DOHH2 (cell line): ENCODE data around the gene DOCK1.

Source experiments
- H3F3A ChIP-seq: fragments of 200-600 bp; sonication (generic), shearing (Covaris generic); 2 replicates; pipeline ENCODE4 v1.6.0; 2016; ENCODE audit warnings: antibody characterized with exemption, mild to moderate bottlenecking; ENCODE audit not compliant: control insufficient read depth, insufficient read depth
- H3K27ac ChIP-seq: fragments of 200-600 bp; sonication (generic); 2 replicates; pipeline ENCODE4 v1.5.1; 2014; ENCODE audit warnings: low read depth, mild to moderate bottlenecking, low read length, moderate library complexity
- H3K27me3 ChIP-seq: fragments of 200-600 bp; sonication (generic); 2 replicates; pipeline ENCODE4 v1.6.1; 2014; ENCODE audit warnings: mild to moderate bottlenecking, low read length, mixed read lengths; ENCODE audit not compliant: control insufficient read depth
- H3K36me3 ChIP-seq: fragments of 200-600 bp; sonication (generic); 2 replicates; pipeline ENCODE4 v1.6.1; 2014; ENCODE audit warnings: mild to moderate bottlenecking, low read length, moderate library complexity, mixed read lengths; ENCODE audit not compliant: control insufficient read depth
- H3K4me1 ChIP-seq: fragments of 200-600 bp; sonication (generic); 2 replicates; pipeline ENCODE4 v1.6.1; 2014; ENCODE audit warnings: mild to moderate bottlenecking, low read length, mixed read lengths; ENCODE audit not compliant: control insufficient read depth
- H3K4me2 ChIP-seq: fragments of 200-600 bp; sonication (generic); 2 replicates; pipeline ENCODE4 v1.6.0; 2014; ENCODE audit warnings: mild to moderate bottlenecking, low read length, moderate library complexity
- H3K4me3 ChIP-seq: fragments of 200-600 bp; sonication (generic); 2 replicates; pipeline ENCODE4 v1.5.1; 2014; ENCODE audit warnings: mild to moderate bottlenecking, low read length, mixed read lengths
- H3K79me2 ChIP-seq: fragments of 200-600 bp; sonication (generic); 2 replicates; pipeline ENCODE4 v1.6.1; 2014; ENCODE audit warnings: mild to moderate bottlenecking, low read length, mixed read lengths; ENCODE audit not compliant: control insufficient read depth
- H3K9me2 ChIP-seq: fragments of 200-600 bp; sonication (generic); replicated peaks from 2 replicates; pipeline ENCODE4 v1.6.1; 2014; ENCODE audit warnings: mild to moderate bottlenecking, low read length, mixed read lengths; ENCODE audit not compliant: control insufficient read depth
- H3K9me3 ChIP-seq: fragments of 200-600 bp; sonication (generic); 2 replicates; pipeline ENCODE4 v1.6.1; 2014; ENCODE audit warnings: antibody characterized with exemption, low read length, mixed read lengths; ENCODE audit not compliant: control insufficient read depth, insufficient read depth
- H4K20me1 ChIP-seq: fragments of 200-600 bp; sonication (generic); 2 replicates; pipeline ENCODE4 v1.6.0; 2014; ENCODE audit warnings: low read depth, mild to moderate bottlenecking, antibody characterized with exemption, low read length, moderate library complexity; ENCODE audit not compliant: control insufficient read depth, insufficient read depth
- EZH2phosphoT487 ChIP-seq: fragments of 200-600 bp; sonication (generic); IDR thresholded peaks from 2 replicates; pipeline ENCODE4 v1.6.1; 2017; ENCODE audit warnings: borderline replicate concordance, mild to moderate bottlenecking, antibody characterized with exemption, low read length, moderate library complexity, mixed read lengths
- TF ChIP-seq, protein P1 (sequence below): fragments of 200-600 bp; sonication (generic); IDR thresholded peaks from one replicate; pipeline ENCODE4 v1.5.1; 2014; ENCODE audit warnings: antibody characterized with exemption, mild to moderate bottlenecking, low read depth, low read length; ENCODE audit not compliant: poor library complexity, severe bottlenecking

DOCK1 gene

DNA sequence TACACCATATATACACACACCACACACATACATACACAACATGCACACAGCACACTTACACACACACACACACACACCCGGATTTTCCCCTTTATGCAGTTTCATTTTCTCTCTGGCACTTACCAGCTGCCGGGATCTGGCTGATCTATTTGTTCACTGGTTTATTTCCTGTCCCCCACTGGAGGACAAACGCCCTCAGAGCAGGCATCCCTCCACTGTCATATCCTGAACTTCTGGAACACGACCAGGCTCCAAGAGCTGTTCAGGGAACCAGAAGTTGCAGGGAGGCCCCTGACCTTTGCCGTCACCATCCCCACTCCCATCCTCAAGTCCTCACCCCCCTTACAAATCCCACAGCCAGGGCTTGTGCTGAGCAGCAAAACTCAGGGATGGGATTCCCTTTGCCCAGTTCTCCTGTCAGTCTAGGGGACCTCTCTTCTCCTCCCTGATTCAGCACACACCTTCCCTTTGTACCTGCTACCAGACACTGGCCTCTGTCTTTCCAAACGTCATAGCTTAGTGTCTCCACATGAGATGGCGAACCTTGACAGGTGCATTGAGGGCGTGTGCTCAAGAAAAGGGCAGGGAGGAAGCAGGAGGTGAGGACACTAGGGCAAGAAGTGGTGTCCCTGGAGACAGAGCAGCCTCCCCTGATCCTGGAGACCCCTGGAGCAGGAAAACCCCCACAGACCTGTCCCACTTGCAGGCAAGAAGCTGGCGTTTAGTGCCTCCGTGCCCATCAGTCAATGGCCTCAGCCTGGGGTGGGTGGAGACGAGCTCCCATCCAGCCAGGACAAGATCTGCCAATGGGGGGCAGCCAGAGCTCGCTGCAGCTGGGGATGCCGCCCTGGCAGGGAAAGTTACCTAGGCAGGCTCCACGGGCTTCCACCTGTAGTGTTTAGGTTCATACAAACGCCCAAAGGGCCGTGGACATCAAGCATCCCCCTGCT is 12.7 kb upstream of the DOCK1 start:
- no peaks in the 10 kb centered on the region for H3F3A ChIP-seq
- H3K4me3 ChIP-seq, result no peak overlapping the region
- H3K9me3 ChIP-seq, result peaks cover 16% of the 10 kb centered on the region; the same call in 1 of the 2 replicates
- H3K4me1 ChIP-seq, result no peaks in the 10 kb centered on the region
- H3K27ac ChIP-seq, result no peak overlapping the region
- H3K9me2 ChIP-seq, result no peaks in the 10 kb centered on the region
- no peaks in the 10 kb centered on the region for H4K20me1 ChIP-seq
- H3K36me3 ChIP-seq, result no peaks in the 10 kb centered on the region
- H3K79me2 ChIP-seq, result no peaks in the 10 kb centered on the region
- H3K27me3 ChIP-seq, result no peaks in the 10 kb centered on the region
- H3K4me2 ChIP-seq, result no peak overlapping the region
- TF ChIP-seq EZH2phosphoT487, result no peak
- TF ChIP-seq, protein P1, sequence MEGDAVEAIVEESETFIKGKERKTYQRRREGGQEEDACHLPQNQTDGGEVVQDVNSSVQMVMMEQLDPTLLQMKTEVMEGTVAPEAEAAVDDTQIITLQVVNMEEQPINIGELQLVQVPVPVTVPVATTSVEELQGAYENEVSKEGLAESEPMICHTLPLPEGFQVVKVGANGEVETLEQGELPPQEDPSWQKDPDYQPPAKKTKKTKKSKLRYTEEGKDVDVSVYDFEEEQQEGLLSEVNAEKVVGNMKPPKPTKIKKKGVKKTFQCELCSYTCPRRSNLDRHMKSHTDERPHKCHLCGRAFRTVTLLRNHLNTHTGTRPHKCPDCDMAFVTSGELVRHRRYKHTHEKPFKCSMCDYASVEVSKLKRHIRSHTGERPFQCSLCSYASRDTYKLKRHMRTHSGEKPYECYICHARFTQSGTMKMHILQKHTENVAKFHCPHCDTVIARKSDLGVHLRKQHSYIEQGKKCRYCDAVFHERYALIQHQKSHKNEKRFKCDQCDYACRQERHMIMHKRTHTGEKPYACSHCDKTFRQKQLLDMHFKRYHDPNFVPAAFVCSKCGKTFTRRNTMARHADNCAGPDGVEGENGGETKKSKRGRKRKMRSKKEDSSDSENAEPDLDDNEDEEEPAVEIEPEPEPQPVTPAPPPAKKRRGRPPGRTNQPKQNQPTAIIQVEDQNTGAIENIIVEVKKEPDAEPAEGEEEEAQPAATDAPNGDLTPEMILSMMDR, result no peak

DNA sequence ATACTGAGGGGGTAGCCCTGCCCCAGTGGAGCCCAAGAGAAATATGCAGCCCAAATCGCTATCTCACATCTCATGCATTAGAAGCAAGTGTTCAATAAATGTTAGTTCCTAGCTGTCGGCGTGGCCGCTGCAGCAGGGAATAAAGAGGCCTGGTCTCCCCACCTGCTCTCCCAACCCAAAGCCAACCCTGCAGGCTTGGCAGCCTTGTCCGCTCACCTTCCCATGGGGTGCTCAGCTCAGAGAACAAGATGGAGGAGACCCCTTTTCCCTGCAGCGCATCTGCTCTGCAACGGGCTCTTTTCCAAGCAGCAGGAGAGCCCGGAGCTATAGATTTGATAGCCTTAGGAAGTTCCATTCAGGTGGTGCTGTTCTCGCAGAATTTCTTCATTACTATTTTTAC is 12.0 kb upstream of the DOCK1 start:
- Histone ChIP-seq H3K4me2 (no peak overlapping the region), H4K20me1 (no peaks in the 10 kb centered on the region), H3K9me2 (no peaks in the 10 kb centered on the region), H3K27ac (no peak overlapping the region), H3K27me3 (no peaks in the 10 kb centered on the region), H3K79me2 (no peaks in the 10 kb centered on the region), H3F3A (no peaks in the 10 kb centered on the region), H3K36me3 (no peaks in the 10 kb centered on the region), H3K9me3 (peaks cover 16% of the 10 kb centered on the region; the same call in 1 of the 2 replicates), H3K4me1 (no peaks in the 10 kb centered on the region), H3K4me3 (no peak overlapping the region)
- TF ChIP-seq EZH2phosphoT487, result no peak
- TF ChIP-seq, protein P1, result no peak

DNA sequence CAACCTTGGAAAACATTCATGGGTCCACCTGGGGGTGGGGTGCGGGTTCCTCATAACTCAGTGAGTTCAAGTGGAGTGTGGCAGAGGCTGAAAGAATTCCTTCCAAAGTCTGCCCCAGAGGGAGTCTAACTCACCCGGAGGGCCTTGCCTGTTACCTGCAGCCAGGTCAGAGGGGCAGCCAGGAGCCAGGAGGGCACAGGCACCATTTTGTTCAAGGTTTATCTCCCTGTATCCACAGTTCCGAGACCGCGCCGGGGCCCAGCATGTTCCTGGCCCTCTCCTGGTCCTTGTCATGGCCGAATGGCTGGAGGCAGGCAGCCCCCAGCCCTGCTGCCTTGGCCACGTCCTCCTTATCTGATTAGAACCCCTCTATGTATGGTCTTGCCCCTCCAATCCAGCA is 11.4 kb upstream of the DOCK1 start:
- H3K4me1 ChIP-seq, result no peaks in the 10 kb centered on the region
- no peaks in the 10 kb centered on the region for H3K9me2 ChIP-seq
- TF ChIP-seq EZH2phosphoT487, result no peak
- TF ChIP-seq, protein P1, result no peak
- no peaks in the 10 kb centered on the region for H3K79me2 ChIP-seq
- no peak overlapping the region for H3K4me2 ChIP-seq
- no peak overlapping the region for H3K4me3 ChIP-seq
- H3K36me3 ChIP-seq, result no peaks in the 10 kb centered on the region
- H3K27me3 ChIP-seq, result no peaks in the 10 kb centered on the region
- H3F3A ChIP-seq, result no peaks in the 10 kb centered on the region
- no peak overlapping the region for H3K27ac ChIP-seq
- H4K20me1 ChIP-seq, result no peaks in the 10 kb centered on the region
- peaks cover 16% of the 10 kb centered on the region; the same call in 1 of the 2 replicates for H3K9me3 ChIP-seq
